HL-60 (cell line): Measurements from ENCODE around the gene MAP3K20.

Source experiments
- DNase-seq, 2 experiments: peaks; one replicate each; pipeline ENCODE4 v3.0.0-alpha.2; 2010 to 2020; ENCODE audit warnings: low read depth in 1 of 2, low spot score in 1 of 2
- H3K27ac ChIP-seq: fragments of 250-450 bp; sonication (Bioruptor Pico); replicated peaks from 2 replicates; pipeline ENCODE4 v1.5.1; 2020; ENCODE audit warnings: mild to moderate bottlenecking, moderate library complexity
- H3K27me3 ChIP-seq: fragments of 250-450 bp; sonication (Bioruptor Pico); 2 replicates; pipeline ENCODE4 v1.5.1; 2021; ENCODE audit warnings: mild to moderate bottlenecking, moderate library complexity; ENCODE audit not compliant: insufficient read depth, poor library complexity, severe bottlenecking
- H3K4me3 ChIP-seq: replicated peaks from 2 replicates; pipeline ENCODE4 v1.5.1; 2011; ENCODE audit warnings: mild to moderate bottlenecking, control low read depth, low read length; ENCODE audit not compliant: insufficient read depth
- GABPA ChIP-seq: IDR thresholded peaks from 2 replicates; pipeline ENCODE4 v1.6.1; 2012; ENCODE audit warnings: low read depth
- POLR2AphosphoS5 ChIP-seq: IDR thresholded peaks from 2 replicates; pipeline ENCODE4 v1.6.1; 2012; ENCODE audit warnings: low read depth
- REST ChIP-seq: IDR thresholded peaks from 2 replicates; pipeline ENCODE4 v1.6.1; 2012; ENCODE audit warnings: low read depth; ENCODE audit not compliant: insufficient replicate concordance
- SPI1 ChIP-seq: IDR thresholded peaks from 2 replicates; pipeline ENCODE4 v1.6.1; 2012; ENCODE audit warnings: low read depth, mild to moderate bottlenecking, borderline replicate concordance
- TF ChIP-seq, protein P1 (sequence below): IDR thresholded peaks from one replicate; pipeline ENCODE4 v1.5.1; 2011; ENCODE audit warnings: low read length, control low read depth, inconsistent platforms; ENCODE audit not compliant: insufficient read depth

Gene MAP3K20

GRCh38 chr2:173044686-173045085 is 31.0 kb upstream of the MAP3K20 start:
- no peak for DNase-seq
- H3K27me3 ChIP-seq, result no peaks in the 10 kb centered on the region
- TF ChIP-seq SPI1 (no peak), GABPA (no peak), REST (no peak), POLR2AphosphoS5 (no peak)
- TF ChIP-seq, protein P1, sequence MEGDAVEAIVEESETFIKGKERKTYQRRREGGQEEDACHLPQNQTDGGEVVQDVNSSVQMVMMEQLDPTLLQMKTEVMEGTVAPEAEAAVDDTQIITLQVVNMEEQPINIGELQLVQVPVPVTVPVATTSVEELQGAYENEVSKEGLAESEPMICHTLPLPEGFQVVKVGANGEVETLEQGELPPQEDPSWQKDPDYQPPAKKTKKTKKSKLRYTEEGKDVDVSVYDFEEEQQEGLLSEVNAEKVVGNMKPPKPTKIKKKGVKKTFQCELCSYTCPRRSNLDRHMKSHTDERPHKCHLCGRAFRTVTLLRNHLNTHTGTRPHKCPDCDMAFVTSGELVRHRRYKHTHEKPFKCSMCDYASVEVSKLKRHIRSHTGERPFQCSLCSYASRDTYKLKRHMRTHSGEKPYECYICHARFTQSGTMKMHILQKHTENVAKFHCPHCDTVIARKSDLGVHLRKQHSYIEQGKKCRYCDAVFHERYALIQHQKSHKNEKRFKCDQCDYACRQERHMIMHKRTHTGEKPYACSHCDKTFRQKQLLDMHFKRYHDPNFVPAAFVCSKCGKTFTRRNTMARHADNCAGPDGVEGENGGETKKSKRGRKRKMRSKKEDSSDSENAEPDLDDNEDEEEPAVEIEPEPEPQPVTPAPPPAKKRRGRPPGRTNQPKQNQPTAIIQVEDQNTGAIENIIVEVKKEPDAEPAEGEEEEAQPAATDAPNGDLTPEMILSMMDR, result no peak
- H3K4me3 ChIP-seq, result no peak overlapping the region
- H3K27ac ChIP-seq, result no peak overlapping the region

DNA sequence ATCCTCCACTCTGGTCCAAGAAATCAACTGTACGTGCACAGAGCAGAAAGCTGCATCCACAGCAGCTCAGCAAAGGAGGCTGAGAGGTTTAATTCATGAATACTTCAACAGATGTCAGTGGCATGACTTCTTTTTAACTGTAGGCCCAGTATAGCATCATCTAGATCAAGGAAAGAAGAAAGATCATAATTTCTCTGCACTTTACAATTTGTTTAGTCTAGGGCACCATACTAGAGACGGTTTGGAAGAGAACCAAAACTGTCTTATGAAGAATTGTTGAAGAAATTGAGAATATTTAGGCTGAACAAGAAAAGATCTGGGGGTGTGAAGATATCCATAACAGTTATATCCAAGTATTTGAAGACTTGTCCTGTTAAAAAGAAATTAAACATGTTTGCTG is 30.5 kb upstream of the MAP3K20 start:
- H3K4me3 ChIP-seq, result no peak overlapping the region
- TF ChIP-seq REST (no peak), GABPA (no peak), POLR2AphosphoS5 (no peak), SPI1 (no peak)
- TF ChIP-seq, protein P1, result no peak
- no peak for DNase-seq

GRCh38 chr2:173048522-173048896 is 27.1 kb upstream of the MAP3K20 start:
- TF ChIP-seq POLR2AphosphoS5 (no peak), GABPA (no peak), REST (no peak), SPI1 (no peak)
- TF ChIP-seq, protein P1, result no peak
- no peak overlapping the region for H3K27ac ChIP-seq
- no peak for DNase-seq
- H3K4me3 ChIP-seq, result no peak overlapping the region
- no peaks in the 10 kb centered on the region for H3K27me3 ChIP-seq

More for the DNA sequence above, 30.5 kb upstream of the MAP3K20 start:
- no peak overlapping the region for H3K27ac ChIP-seq
- H3K27me3 ChIP-seq, result no peaks in the 10 kb centered on the region
